SHP77 treated with DMSO at 0.1 percent for 48 hours (cell line): ENCODE measurements around the gene NR4A3.
A peak's percentile ranks its signal among the peaks of the same experiment; 100 is the strongest.

Source experiments
- DNase-seq: peaks from one replicate; lab custom pipeline; 2025; lab: John Stamatoyannopoulos, UW

Gene NR4A3

DNA sequence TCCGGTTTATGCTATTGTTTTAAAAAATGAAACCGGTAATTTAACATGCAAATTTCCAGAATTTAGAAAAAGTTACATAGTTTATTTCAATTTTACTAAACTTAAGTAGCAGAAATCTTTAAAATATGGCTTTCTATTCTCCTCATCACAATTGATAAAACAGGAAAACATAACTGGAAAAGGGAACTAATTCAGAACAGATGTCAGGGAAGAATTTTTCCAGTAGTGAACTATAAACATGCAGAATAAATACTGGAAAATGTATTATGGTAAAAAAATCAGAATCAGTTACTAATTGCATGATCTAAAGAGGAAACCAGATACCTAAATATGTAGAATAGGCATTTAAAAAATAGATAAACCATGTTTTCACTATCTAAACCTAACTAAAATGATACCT is 7.3 kb upstream of the NR4A3 start:
- DNase-seq, result no peak

DNA sequence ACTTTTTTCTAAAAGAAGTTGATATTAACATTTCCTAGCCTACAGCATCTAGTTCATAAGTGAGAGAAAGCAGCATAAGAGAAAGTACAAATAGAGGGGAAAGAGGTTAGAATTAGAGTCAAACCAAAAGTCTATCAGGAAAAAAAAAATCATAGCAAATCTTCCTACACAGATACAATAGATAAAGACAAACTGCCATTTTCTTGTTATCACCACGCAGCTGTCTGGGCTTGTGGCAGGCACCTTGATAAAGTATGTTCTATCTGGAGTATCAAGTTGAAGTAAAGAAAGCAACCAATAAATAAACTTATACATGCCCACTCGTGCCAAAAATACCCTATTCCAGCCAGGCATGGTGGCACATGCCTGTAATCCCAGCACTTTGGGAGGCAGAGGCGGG is 5.3 kb upstream of the NR4A3 start:
- DNase-seq, result no peak

DNA sequence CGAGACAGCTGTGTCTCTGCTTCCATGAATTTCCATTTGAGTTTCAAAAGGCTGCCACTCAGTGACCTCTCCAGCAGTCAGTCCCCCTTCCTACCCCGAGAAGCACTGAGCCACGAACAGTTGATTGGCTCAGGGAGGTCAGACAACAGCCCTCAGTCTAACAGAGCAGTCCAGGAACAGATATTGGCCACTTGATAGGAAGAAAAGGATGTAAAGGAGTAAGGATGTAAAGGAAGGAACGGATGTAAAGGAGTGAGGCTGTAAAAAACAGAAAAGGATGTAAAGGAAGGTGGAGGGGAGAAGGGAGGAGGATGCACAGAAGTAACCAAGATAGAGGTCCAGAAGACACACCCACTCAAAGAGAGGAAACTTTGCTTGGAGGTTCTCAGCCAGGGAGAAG is 3.2 kb upstream of the NR4A3 start:
- no peak for DNase-seq

DNA sequence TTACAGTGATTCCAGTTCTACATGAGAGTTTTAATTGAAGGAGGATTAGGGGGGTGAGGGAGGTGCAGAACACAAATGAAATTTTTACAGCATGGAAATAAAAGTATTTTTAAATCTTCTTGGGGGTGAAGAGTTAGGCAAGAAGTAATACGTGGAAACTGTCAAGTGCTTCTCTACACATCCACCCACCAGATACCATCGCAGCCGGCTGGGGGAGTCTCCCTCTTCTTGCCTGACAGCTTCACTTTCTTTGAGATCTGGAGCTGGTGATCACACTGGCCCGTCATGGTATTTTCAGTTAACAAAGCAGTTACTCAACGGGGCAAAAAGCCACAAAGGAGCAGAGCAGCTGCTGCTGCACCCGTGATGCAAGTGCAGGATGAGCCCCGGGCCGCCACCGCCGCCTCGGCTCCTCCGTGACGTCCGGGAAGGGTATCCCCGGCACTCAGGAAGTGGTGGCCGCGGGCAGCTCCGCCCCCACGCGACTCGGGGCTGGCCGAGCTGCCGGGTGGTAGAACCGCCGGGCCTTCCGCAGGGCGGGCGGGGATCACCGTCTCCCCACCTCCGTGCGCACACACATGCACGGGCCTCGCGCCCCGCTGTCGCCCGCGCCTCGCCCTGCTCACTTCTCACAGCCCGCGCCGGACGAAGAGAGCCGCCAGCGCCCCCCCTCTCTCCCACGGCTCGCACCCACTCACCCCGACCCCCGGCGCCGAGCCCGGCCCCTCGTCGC is 2.4 kb upstream of the NR4A3 start:
- peak; percentile 70 for DNase-seq

DNA sequence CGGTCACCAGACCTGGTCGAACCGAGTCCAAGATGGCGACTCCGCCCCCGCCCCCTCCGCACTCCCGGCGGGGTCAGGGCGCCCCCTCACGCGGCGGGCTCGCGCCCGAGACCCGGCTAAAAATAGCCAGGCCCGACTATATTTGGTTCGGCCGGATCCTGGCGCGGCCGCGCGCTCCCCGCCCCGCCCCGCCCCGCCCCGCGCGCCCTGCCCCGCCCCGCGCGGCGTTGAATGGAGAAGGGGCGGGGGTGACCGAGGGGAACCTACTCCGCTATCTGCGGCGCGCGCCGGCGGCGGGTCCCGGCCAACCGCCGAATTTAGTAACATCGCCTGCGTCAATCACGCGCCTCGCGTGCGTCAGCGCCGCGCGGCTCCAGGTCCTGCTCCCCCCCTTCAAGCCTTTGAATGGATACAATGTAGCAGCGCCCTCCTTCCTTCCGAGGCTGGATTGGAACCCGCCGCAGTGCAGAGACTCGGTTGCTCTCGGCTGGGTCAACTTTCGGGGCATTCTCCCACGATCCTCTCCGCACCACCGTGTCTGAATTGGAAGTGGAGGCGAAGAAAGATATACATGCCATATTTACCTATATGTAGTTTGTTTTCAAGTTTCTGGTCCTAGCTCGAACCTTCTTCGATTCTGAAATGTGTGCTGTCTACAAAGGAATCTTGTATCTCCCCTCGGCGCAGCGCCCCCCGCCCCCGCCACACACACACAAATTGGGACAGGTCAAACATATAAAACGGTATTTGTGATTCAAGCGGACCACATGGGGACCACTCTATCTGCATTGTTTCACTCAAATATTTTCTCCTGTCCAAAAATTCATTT is 1.6 kb upstream of the NR4A3 start:
- peak; percentile 88 for DNase-seq

DNA sequence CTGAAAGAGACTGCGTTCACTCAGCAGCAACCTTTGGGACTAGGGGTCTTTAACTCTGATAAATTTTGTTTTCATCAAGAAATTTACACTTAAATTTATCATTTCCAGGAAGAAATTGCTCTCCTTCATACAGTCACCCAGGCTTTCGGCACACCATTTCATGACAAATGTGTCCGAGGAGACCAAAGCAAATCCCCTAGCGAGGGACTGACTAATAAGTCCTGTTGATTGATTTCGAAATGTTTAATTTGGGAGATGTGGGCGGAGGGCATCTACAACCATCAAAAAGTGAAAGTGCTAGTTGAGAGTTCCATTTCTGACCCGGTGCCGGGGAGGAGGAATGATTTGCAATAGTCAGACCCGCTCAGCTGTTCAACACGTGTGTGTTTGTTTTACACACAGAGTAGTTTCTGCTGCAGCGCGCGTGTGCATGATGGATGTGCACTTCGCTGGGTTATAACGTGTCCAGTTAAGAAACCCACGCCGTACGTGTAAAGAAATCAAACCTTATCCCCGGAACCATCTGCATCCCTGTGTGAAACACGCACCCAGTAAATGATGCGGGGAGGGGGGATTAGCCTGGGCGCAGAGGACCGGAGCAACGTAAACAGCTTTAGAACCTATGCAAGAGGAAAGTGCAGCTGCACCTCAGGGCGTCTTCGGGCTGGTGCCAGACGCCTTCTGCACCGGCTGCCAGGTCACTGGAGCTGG is 845 bp upstream of the NR4A3 start:
- no peak for DNase-seq

DNA sequence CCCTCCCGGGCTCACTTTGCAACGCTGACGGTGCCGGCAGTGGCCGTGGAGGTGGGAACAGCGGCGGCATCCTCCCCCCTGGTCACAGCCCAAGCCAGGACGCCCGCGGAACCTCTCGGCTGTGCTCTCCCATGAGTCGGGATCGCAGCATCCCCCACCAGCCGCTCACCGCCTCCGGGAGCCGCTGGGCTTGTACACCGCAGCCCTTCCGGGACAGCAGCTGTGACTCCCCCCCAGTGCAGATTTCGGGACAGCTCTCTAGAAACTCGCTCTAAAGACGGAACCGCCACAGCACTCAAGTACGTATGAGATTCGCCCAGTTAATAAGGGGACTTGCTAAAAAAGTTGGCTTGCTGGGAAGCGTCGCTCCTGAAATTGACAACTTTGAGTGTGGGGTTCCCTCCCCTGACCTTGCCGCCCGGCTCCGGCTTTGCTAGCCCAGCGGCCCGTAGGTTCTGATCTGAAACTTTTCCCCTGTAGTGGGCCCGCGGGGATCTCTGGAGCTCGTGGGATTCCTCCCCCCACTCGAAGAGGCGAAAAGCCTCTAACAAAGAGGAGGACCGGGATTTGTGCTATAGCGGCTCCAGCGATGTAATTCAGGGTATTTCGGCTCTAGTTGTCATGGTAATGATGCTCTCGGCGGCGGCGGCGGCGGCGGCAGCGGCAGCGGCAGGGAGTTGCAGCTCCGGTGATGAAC is 572 bp downstream of the NR4A3 start:
- peak; percentile 5 for DNase-seq

DNA sequence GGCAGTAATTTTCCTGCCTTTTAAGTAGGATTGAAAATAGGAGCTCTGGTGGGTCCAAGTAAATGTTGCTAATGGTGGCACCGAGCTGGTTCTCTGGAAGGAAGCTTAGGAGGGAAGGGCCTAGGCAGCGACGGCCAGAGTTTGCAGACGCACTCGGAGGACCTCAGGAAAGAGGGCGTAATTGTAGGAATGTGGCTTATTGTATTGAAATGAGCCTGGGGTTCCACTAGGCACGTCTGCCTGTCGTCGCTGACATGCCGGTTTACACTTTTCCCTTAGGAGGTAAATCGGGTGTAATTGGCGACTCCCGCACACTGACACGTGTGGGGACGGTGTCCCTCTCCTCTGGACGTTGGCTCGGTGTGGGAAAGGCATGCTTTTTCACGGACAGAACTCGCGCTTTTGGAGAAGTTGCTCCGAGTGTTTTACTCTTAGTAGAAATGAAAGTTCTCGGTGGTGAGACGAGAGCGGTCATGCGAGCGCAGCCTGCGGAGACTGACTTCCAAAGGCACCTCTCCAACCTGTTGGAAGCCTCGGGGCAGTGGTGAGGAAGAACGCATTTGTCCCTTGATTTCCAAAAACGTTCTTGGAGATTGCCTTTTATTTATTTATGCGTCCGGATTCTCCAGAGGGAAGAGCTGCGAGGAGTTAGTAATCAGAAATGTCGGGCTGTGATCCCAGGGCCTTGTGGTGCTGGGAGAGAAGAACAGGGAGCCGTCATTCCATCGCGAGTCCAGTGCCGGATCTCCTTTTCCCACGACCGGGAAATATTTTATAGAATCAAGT is 1.3 kb downstream of the NR4A3 start:
- peak; percentile 5 for DNase-seq

DNA sequence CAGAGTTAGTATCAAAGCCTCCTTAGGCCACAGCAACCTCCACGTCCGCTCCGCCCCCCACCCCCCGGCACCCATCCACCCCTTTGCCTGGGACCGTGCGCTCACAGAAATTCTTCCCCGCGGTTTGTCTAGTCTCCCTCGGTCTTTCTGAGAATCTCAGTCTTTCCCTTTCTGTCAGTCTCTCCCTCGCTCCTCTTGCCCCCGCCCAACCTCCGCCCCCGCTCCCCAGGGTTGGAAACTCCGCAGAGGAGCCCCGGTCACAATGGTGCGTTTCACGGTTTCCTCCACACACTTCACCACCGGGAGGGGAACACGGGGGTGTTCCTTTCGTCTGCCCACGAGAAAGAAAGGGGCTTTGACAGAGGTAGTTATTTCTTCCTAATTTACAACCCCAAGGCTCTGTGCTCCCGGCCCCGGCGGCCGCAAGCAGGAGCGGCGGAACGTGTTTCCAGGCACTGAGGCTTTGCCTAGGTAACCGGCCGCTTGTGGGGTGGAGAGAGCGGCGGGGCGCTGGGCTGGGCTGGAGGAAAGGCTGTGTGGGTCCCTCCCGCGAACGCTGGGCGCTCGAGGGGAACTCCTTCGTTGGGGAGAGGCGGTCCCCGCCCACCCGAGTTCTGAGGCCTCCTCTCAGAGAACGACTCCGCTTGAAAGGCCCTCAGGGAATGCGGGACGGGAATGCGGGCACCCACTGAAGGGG is 2.1 kb downstream of the NR4A3 start:
- no peak for DNase-seq

DNA sequence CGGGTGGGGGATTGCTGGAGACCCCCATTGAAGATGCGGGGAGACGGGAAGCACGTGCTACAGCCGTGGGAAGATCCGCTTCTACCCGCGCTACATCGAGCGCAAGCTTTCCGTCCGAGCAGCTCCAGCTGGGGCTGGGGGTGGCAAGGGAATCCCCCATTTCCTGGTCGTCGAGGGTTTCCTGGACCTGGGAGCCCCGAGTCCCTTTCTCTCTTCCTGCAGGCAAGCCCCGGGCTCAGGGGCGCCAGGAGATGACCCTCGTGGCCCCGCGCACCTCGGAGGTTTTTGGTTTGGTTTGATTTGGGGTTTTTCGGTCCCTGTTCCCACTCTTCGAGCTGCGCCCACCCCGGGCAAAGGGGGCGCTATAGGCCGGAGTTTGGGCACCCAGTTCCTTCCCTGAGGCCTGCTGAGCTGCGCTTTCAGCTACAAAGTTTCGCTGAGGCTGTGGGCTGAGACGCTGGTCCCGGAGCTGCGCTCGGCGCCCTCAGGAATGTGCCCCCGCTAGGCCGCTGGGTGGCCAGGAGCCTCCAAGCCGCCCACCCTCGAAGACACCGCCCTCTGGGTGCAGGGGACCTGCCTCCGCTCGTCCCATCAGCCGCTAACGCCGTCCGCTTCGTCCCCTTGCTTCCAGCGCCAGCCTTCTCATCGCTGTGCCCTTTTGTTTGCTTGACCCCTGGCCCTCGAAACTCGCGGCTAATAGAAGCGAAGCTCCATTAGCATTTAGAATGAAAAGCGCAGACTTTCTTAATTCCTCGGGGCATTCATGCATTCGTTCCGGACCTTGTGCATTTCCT is 2.9 kb downstream of the NR4A3 start:
- no peak for DNase-seq

DNA sequence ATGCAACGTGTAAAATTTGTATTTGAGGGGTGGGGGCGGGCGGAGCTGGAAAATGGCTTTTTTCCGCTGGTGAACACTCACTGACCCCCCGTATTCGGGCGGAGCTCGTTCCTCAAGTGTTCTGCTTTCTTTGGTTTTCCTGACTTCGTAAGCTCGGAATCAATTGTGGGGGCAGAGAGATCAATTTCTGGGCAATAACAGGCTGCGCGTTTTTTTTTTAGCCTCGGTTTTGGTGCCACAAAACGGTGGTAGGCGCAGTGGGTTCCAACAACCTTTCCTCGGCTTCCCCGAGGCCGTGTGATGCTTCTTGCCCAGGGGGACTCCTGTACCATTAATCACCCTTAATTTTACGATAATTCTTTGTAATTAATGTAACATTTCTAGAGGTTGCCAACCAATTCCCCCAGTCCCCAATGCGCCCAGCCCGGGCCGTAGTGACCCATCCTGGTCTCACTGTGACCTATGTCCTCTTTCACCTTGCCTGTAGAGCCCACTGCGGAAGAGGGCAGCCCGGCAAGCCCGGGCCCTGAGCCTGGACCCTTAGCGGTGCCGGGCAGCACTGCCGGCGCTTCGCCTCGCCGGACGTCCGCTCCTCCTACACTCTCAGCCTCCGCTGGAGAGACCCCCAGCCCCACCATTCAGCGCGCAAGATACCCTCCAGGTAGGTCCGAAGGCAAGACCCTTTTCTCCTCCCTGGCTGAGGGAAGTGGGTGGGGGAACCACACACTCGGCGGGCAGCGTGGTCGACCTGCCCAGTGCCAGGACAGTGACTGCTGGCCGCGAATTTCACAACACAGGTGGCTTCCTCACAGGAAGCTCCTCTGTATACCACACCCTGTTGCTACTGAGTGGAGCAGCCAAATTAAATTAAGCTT is 3.7 kb downstream of the NR4A3 start:
- no peak for DNase-seq

DNA sequence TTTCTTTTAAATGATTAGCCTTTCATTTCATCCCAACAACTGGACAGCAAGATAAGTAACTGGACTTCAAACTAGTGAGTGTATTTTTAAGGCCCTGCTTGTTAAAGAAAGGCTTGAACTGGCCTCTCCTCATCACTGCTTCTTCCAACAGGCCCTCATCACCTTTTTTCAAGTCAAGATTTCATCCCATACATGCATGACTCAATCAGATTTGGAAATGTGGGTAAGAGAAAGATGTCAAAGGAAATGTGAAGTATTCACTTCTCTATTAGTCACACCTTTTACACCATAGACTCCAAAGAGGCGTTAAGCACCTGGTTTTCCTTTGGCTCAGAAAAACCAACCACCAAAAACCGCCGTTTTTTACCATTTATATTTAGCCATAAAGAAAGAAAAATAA is 4.9 kb downstream of the NR4A3 start:
- DNase-seq, result no peak

DNA sequence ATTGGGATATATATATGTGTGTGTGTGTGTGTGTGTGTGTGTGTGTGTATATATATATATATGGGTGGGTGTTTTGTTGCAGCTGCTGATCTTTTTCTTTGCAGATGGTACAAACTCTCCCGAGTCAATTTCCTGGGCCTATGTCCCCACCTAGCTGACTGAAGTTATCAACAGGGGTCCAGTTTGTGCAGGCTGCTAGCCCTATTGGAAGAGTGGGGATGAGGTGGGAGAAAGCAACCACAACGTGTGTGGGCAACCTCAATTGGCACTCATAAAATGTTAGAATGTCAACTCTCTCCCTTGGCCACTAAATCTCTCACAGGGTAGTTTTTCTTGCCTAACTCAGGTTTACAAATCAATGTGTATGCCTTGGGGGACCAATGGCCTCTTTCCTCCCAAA is 5.6 kb downstream of the NR4A3 start:
- no peak for DNase-seq

DNA sequence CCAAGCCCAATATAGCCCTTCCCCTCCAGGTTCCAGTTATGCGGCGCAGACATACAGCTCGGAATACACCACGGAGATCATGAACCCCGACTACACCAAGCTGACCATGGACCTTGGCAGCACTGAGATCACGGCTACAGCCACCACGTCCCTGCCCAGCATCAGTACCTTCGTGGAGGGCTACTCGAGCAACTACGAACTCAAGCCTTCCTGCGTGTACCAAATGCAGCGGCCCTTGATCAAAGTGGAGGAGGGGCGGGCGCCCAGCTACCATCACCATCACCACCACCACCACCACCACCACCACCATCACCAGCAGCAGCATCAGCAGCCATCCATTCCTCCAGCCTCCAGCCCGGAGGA is 6.3 kb downstream of the NR4A3 start:
- DNase-seq, result no peak

DNA sequence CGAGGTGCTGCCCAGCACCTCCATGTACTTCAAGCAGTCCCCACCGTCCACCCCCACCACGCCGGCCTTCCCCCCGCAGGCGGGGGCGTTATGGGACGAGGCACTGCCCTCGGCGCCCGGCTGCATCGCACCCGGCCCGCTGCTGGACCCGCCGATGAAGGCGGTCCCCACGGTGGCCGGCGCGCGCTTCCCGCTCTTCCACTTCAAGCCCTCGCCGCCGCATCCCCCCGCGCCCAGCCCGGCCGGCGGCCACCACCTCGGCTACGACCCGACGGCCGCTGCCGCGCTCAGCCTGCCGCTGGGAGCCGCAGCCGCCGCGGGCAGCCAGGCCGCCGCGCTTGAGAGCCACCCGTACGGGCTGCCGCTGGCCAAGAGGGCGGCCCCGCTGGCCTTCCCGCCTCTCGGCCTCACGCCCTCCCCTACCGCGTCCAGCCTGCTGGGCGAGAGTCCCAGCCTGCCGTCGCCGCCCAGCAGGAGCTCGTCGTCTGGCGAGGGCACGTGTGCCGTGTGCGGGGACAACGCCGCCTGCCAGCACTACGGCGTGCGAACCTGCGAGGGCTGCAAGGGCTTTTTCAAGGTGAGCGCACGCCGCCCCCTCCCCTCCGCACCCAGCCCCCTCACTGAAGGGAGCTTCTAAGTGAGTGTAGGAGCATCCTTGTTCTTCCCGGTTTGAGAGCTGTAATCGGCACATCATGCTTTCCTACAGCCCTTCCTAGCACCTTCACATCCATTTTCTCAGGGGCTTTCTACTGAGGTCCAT is 6.9 kb downstream of the NR4A3 start:
- DNase-seq, result no peak

DNA sequence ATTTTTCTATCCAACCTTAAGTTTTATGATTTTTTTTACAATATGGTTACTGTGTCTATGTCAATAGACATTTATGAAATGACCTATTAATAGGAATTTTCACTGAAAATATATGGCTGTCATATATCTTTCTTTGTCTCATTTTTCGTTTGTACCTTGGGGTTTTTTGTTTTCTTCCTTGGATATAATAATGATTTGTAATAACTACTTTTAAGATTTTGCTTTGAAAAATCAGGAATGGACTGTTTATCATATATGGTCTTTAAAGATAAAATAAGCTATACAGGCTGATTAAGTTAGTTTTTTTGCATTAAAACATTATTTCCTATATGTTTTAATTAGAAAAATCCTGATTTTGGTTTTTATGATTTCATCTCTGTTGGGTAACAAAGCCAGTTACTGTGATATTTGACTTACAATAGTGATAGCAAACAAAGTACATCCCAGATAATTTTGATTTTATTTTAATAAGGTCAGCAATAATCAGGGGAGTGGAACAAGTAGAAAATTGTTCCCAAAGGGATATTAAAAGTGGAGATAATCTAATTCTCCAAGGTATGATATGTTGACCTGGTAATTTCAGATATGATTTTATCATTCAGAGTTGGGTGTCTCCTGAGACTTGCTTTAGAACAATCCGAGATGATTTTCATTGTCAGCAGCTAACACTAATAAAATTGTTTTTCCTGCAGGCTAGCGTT is 10.3 kb downstream of the NR4A3 start:
- no peak for DNase-seq

DNA sequence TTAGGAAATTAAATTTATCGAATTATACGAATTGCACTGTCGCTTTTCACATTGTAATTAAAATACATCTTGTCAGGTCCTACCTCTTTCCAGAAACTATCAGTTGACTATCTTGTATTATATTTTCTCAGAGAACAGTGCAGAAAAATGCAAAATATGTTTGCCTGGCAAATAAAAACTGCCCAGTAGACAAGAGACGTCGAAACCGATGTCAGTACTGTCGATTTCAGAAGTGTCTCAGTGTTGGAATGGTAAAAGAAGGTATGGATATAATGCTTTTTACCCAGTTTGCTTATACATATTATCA is 10.8 kb downstream of the NR4A3 start:
- no peak for DNase-seq

DNA sequence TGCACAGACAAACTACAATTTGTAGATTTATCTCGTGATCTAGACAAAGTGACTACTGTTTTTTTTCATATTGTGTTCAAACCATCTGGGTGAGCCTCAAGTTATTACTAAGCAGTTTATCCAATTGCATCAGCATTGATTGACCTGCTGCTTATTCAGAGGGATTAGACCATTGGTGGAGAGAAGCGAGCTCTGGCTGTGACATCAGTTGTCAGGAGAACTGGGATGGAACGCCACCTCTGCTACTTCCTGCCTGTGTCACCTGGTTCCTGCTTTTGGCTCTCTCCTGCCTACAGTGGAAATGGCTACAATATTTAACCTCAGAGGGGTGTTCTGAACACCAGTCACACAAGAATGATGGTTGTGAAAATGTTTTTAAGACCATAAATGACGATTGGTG is 12.1 kb downstream of the NR4A3 start:
- DNase-seq, result no peak
